Trophoblast cell (in vitro differentiated cells and primary cell): Measurements from ENCODE around the gene AMOTL1.

ENCODE experiments used
- DNase-seq, 2 donors: peaks; one replicate each; pipeline ENCODE4 v3.0.0-alpha.2; 2016
- H2AFZ ChIP-seq: 2 replicates; pipeline ENCODE4 v1.6.1; 2013; ENCODE audit warnings: low read length, moderate library complexity, mild to moderate bottlenecking; ENCODE audit not compliant: insufficient read depth, poor library complexity
- H2AK5ac ChIP-seq: 2 replicates; pipeline ENCODE4 v1.6.1; 2013; ENCODE audit warnings: mild to moderate bottlenecking, low read length
- H2BK120ac ChIP-seq: 2 replicates; pipeline ENCODE4 v1.6.1; 2013; ENCODE audit warnings: low read length, mild to moderate bottlenecking, moderate library complexity; ENCODE audit not compliant: insufficient read depth, poor library complexity
- H2BK12ac ChIP-seq: 2 replicates; pipeline ENCODE4 v1.6.1; 2013; ENCODE audit warnings: mild to moderate bottlenecking, low read length, moderate library complexity
- H2BK5ac ChIP-seq: 2 replicates; pipeline ENCODE4 v1.6.1; 2013; ENCODE audit warnings: low read length, low read depth, moderate library complexity, mild to moderate bottlenecking; ENCODE audit not compliant: poor library complexity
- H3K14ac ChIP-seq: 2 replicates; pipeline ENCODE4 v1.6.1; 2013; ENCODE audit warnings: mild to moderate bottlenecking, low read length
- H3K18ac ChIP-seq: 2 replicates; pipeline ENCODE4 v1.6.1; 2013; ENCODE audit warnings: mild to moderate bottlenecking, low read length
- H3K23ac ChIP-seq: 2 replicates; pipeline ENCODE4 v1.6.1; 2013; ENCODE audit warnings: low read length
- H3K27ac ChIP-seq: 2 replicates; pipeline ENCODE4 v1.5.1; 2013; ENCODE audit warnings: low read depth, mild to moderate bottlenecking, inconsistent platforms, low read length, moderate library complexity
- H3K27me3 ChIP-seq: 2 replicates; pipeline ENCODE4 v1.6.1; 2013; ENCODE audit warnings: inconsistent platforms, mild to moderate bottlenecking, low read length, moderate library complexity; ENCODE audit not compliant: insufficient read depth
- H3K36me3 ChIP-seq, 2 experiments: 1 replicate in 1 of 2; 2 replicates in 1 of 2; pipeline ENCODE4 v1.6.1; 2013; ENCODE audit warnings: low read length in 2 of 2, mild to moderate bottlenecking in 2 of 2, moderate library complexity in 1 of 2; ENCODE audit not compliant: insufficient read depth in 2 of 2, control insufficient read depth in 1 of 2
- H3K4ac ChIP-seq: 2 replicates; pipeline ENCODE4 v1.6.1; 2013; ENCODE audit warnings: low read depth, mild to moderate bottlenecking, low read length, moderate library complexity
- H3K4me1 ChIP-seq, 2 experiments: 1 replicate in 1 of 2; 2 replicates in 1 of 2; pipeline ENCODE4 v1.6.1; 2013; ENCODE audit warnings: low read length in 2 of 2, mild to moderate bottlenecking in 2 of 2, moderate library complexity in 1 of 2; ENCODE audit not compliant: insufficient read depth in 2 of 2, control insufficient read depth in 1 of 2
- H3K4me2 ChIP-seq: 2 replicates; pipeline ENCODE4 v1.6.1; 2013; ENCODE audit warnings: inconsistent platforms, mild to moderate bottlenecking, low read length, moderate library complexity
- H3K4me3 ChIP-seq: 2 replicates; pipeline ENCODE4 v1.5.1; 2013; ENCODE audit warnings: mild to moderate bottlenecking, low read depth, low read length, inconsistent platforms
- H3K79me1 ChIP-seq: one replicate; pipeline ENCODE4 v1.6.1; 2013; ENCODE audit warnings: low read length
- H3K79me2 ChIP-seq: 2 replicates; pipeline ENCODE4 v1.6.1; 2013; ENCODE audit warnings: low read length, mild to moderate bottlenecking; ENCODE audit not compliant: control insufficient read depth, insufficient read depth, poor library complexity
- H3K9ac ChIP-seq: 2 replicates; pipeline ENCODE4 v1.6.1; 2013; ENCODE audit warnings: mild to moderate bottlenecking, low read length
- H3K9me3 ChIP-seq: 2 replicates; pipeline ENCODE4 v1.6.1; 2013; ENCODE audit warnings: low read depth, mild to moderate bottlenecking, control low read depth, inconsistent platforms, low read length; ENCODE audit not compliant: insufficient read depth
- H4K12ac ChIP-seq: 2 replicates; pipeline ENCODE4 v1.6.1; 2013; ENCODE audit warnings: low read depth, mild to moderate bottlenecking, low read length, moderate library complexity
- H4K8ac ChIP-seq: 2 replicates; pipeline ENCODE4 v1.6.1; 2013; ENCODE audit warnings: low read depth, mild to moderate bottlenecking, low read length, moderate library complexity
- H4K91ac ChIP-seq: one replicate; pipeline ENCODE4 v1.6.1; 2013; ENCODE audit warnings: low read depth, mild to moderate bottlenecking, low read length, moderate library complexity
- WGBS: extraction: QIAGEN DNeasy Blood & Tissue Kit; methylation state at CpG from one replicate; pipeline ENCODE4 v1.1.7; 2013; ENCODE audit warnings: missing lambda C conversion rate; ENCODE audit not compliant: insufficient read length, insufficient coverage; ENCODE audit errors: extremely low coverage; 5-methylcytosine and 5-hydroxymethylcytosine counted together

Gene AMOTL1

GRCh38 chr11:94838027-94838731 lies 70.0 kb downstream of the AMOTL1 start:
- no peak for DNase-seq
- H4K12ac ChIP-seq: no peak overlapping the region
- no peak overlapping the region for H2BK5ac ChIP-seq
- no peak overlapping the region for H3K4me2 ChIP-seq
- no peak overlapping the region for H3K23ac ChIP-seq
- peaks cover 12 to 21% of the 10 kb centered on the region in 2 experiments for H3K36me3 ChIP-seq
- H3K4me1 ChIP-seq: no peaks in the 10 kb centered on the region
- H2BK12ac ChIP-seq: no peak overlapping the region
- H3K9me3 ChIP-seq: no peaks in the 10 kb centered on the region
- WGBS: no CpG with 5 or more reads among the region's 2 CpGs
- no peaks in the 10 kb centered on the region for H3K79me1 ChIP-seq
- H3K14ac ChIP-seq: no peak overlapping the region
- no peak overlapping the region for H3K4me3 ChIP-seq
- H3K27ac ChIP-seq: no peak overlapping the region
- no peaks in the 10 kb centered on the region for H3K27me3 ChIP-seq
- H3K4ac ChIP-seq: no peak overlapping the region
- H3K79me2 ChIP-seq: no peaks in the 10 kb centered on the region
- no peak overlapping the region for H2BK120ac ChIP-seq
- no peak overlapping the region for H4K91ac ChIP-seq
- no peak overlapping the region for H3K18ac ChIP-seq
- H3K9ac ChIP-seq: no peak overlapping the region
- no peak overlapping the region for H4K8ac ChIP-seq
- H2AFZ ChIP-seq: no peak overlapping the region
- no peak overlapping the region for H2AK5ac ChIP-seq

- no peaks in the 10 kb centered on the region for H3K4me1 ChIP-seq
- H2BK120ac ChIP-seq: no peak overlapping the region
- H2AFZ ChIP-seq: no peak overlapping the region
- H3K4ac ChIP-seq: no peak overlapping the region
- H4K91ac ChIP-seq: no peak overlapping the region
- no peak overlapping the region for H3K9ac ChIP-seq
- H2AK5ac ChIP-seq: no peak overlapping the region
- no peak overlapping the region for H3K14ac ChIP-seq
- H4K12ac ChIP-seq: no peak overlapping the region
- H3K23ac ChIP-seq: no peak overlapping the region
- H3K79me2 ChIP-seq: no peaks in the 10 kb centered on the region
- no peak for DNase-seq
- H2BK12ac ChIP-seq: no peak overlapping the region
- H2BK5ac ChIP-seq: no peak overlapping the region
- H3K27me3 ChIP-seq: no peaks in the 10 kb centered on the region
- no peak overlapping the region for H3K4me3 ChIP-seq
- WGBS: no CpG with 5 or more reads among the region's 4 CpGs
- H4K8ac ChIP-seq: no peak overlapping the region
- no peak overlapping the region for H3K18ac ChIP-seq
- no peaks in the 10 kb centered on the region for H3K79me1 ChIP-seq
- H3K4me2 ChIP-seq: no peak overlapping the region
- H3K36me3 ChIP-seq: peaks cover 8 to 30% of the 10 kb centered on the region in 2 experiments
- H3K27ac ChIP-seq: no peak overlapping the region
- no peaks in the 10 kb centered on the region for H3K9me3 ChIP-seq
These were observed 72.1 kb downstream of the AMOTL1 start for GRCh38 chr11:94840209-94840608.

DNA sequence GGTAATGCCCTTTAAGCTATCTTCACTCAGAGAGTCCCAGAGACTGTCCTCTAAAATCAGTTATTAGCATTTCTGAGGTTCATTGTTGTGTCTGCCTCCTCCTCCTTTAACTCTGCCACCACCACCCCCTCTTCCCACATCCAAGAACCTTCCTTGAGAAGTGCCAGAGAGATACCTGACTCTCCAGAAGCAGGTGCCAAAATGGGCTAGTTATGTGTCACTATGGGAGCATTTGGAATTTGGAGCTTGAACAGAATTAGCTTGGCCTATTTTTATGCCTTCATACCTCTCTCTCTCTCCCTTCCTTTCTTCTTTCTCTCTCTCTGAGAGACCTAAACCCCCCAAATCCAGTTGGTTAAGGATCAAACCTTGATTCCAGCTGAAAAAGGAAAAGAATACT lies 75.9 kb downstream of the AMOTL1 start:
- Histone ChIP-seq H4K12ac (no peak overlapping the region), H2BK5ac (no peak overlapping the region), H3K79me2 (no peaks in the 10 kb centered on the region), H3K9me3 (no peaks in the 10 kb centered on the region), H3K27me3 (no peaks in the 10 kb centered on the region), H3K23ac (no peak overlapping the region), H3K9ac (no peak overlapping the region), H3K4me3 (no peak overlapping the region), H2AK5ac (no peak overlapping the region), H3K4ac (no peak overlapping the region), H3K27ac (no peak overlapping the region), H2BK120ac (no peak overlapping the region), H3K36me3 (peaks cover 4 to 31% of the 10 kb centered on the region in 2 experiments), H4K91ac (no peak overlapping the region), H3K4me1 (no peaks in the 10 kb centered on the region), H2BK12ac (no peak overlapping the region), H3K14ac (no peak overlapping the region), H3K18ac (no peak overlapping the region), H4K8ac (no peak overlapping the region), H3K79me1 (no peaks in the 10 kb centered on the region), H3K4me2 (no peak overlapping the region), H2AFZ (no peak overlapping the region)
- DNase-seq: no peak

GRCh38 chr11:94845622-94846021 lies 77.5 kb downstream of the AMOTL1 start:
- Histone ChIP-seq H3K4ac (no peak overlapping the region), H4K12ac (no peak overlapping the region), H3K9me3 (no peaks in the 10 kb centered on the region), H3K27ac (no peak overlapping the region), H3K36me3 (peaks cover 10 to 39% of the 10 kb centered on the region in 2 experiments), H3K4me1 (no peaks in the 10 kb centered on the region), H3K9ac (no peak overlapping the region), H3K79me2 (no peaks in the 10 kb centered on the region), H2BK5ac (no peak overlapping the region), H2BK12ac (no peak overlapping the region), H4K91ac (no peak overlapping the region), H2AK5ac (no peak overlapping the region), H3K14ac (no peak overlapping the region), H3K23ac (no peak overlapping the region), H3K4me3 (no peak overlapping the region), H4K8ac (no peak overlapping the region), H3K79me1 (no peaks in the 10 kb centered on the region), H2AFZ (no peak overlapping the region), H3K4me2 (no peak overlapping the region), H2BK120ac (no peak overlapping the region), H3K18ac (no peak overlapping the region), H3K27me3 (no peaks in the 10 kb centered on the region)
- DNase-seq: no peak
- WGBS: no CpG with 5 or more reads among the region's 3 CpGs
